HG03196 (cell line): ENCODE results near the gene CCDC174.

Source experiments
- ATAC-seq: cut with Tn5 transposase; IDR thresholded peaks from one replicate; pipeline ENCODE4 v1.9.1; 2021; ENCODE audit not compliant: unreplicated experiment

Gene CCDC174

GRCh38 chr3:14625443-14625842 lies 26.1 kb upstream of the CCDC174 start:
- no peak for ATAC-seq

- ATAC-seq: no peak
These were observed 23.7 kb upstream of the CCDC174 start for GRCh38 chr3:14627815-14628214.

GRCh38 chr3:14628406-14628805 lies 23.2 kb upstream of the CCDC174 start:
- no peak for ATAC-seq

- ATAC-seq: no peak
These were observed 21.0 kb upstream of the CCDC174 start for GRCh38 chr3:14630404-14631100.

GRCh38 chr3:14631101-14631497 lies 20.5 kb upstream of the CCDC174 start:
- no peak for ATAC-seq

GRCh38 chr3:14631687-14632441 lies 19.7 kb upstream of the CCDC174 start:
- no peak for ATAC-seq

- ATAC-seq: no peak
These were observed 19.1 kb upstream of the CCDC174 start for GRCh38 chr3:14632442-14632930.

GRCh38 chr3:14633417-14633816 lies 18.1 kb upstream of the CCDC174 start:
- no peak for ATAC-seq

- no peak for ATAC-seq
These were observed 17.6 kb upstream of the CCDC174 start for GRCh38 chr3:14633819-14634424.

GRCh38 chr3:14634763-14635400 lies 16.7 kb upstream of the CCDC174 start:
- no peak for ATAC-seq

GRCh38 chr3:14636496-14637087 lies 15.0 kb upstream of the CCDC174 start:
- ATAC-seq: no peak

GRCh38 chr3:14640157-14640562 lies 11.4 kb upstream of the CCDC174 start:
- ATAC-seq: no peak

GRCh38 chr3:14640734-14641133 lies 10.8 kb upstream of the CCDC174 start:
- ATAC-seq: no peak

GRCh38 chr3:14641346-14641745 lies 10.2 kb upstream of the CCDC174 start:
- no peak for ATAC-seq

GRCh38 chr3:14645453-14645852 lies 6.1 kb upstream of the CCDC174 start:
- no peak for ATAC-seq

- no peak for ATAC-seq
These were observed 5.4 kb upstream of the CCDC174 start for GRCh38 chr3:14646131-14646573.

- ATAC-seq: no peak
These were observed 4.8 kb upstream of the CCDC174 start for GRCh38 chr3:14646589-14647413.

GRCh38 chr3:14647976-14648955 lies 3.3 kb upstream of the CCDC174 start:
- ATAC-seq: no peak

- ATAC-seq: no peak
These were observed 2.1 kb upstream of the CCDC174 start for GRCh38 chr3:14649466-14649865.
